Lower leg skin (tissue), 4 donors: ENCODE measurements around the gene CXCL8. TPM values are rescaled to one million over a fixed set of nuclear protein-coding genes. Genes with fewer than 3 reads are reported as not detected.
A peak's percentile ranks its signal among the peaks of the same experiment; 100 is the strongest.

Experiments used
- DNase-seq, 2 donors: peaks; one replicate each; pipeline ENCODE4 v3.0.0-alpha.2; 2019; ENCODE audit warnings: low spot score in 2 of 2
- H3K4me3 ChIP-seq: fragments of 200-600 bp; sonication (generic); 2 replicates; pipeline ENCODE4 v1.5.1; 2017; ENCODE audit warnings: mild to moderate bottlenecking, low read depth; ENCODE audit not compliant: poor library complexity, severe bottlenecking
- POLR2A ChIP-seq, 2 donors: fragments of 450-650 bp; IDR thresholded peaks; one replicate each; pipeline ENCODE4 v1.6.1; 2016 to 2017; ENCODE audit warnings: antibody characterized with exemption in 2 of 2, mild to moderate bottlenecking in 1 of 2, moderate library complexity in 1 of 2
- WGBS, 2 donors: methylation state at CpG; one replicate each; pipeline ENCODE4 v1.1.5; 2018; 5-methylcytosine and 5-hydroxymethylcytosine counted together
- intact Hi-C: fragments of 100-400 bp; cut with DNase I; formaldehyde crosslinking; loops from one replicate; pipeline ENCODE4 v1.15.0; 2023; ENCODE audit warnings: low total_unique reads
- total RNA-seq, 4 donors: library from RNA; depleted of rRNA; stranded (reverse); fragments of >200 nt; gene quantifications; one replicate each; pipeline ENCODE4 v1.1.0, GENCODE V29; 2016
- TF ChIP-seq, protein P1 (sequence below), 3 donors: fragments of 450-650 bp; IDR thresholded peaks; one replicate each; pipeline ENCODE4 v1.5.1; 2016; ENCODE audit warnings: antibody characterized with exemption in 3 of 3, mild to moderate bottlenecking in 3 of 3, moderate library complexity in 2 of 3

Gene CXCL8
- total RNA-seq, 4 donors from 2014 or later, result 0.86 to 1.2 TPM; not detected in 2

- no peak for DNase-seq
- TF ChIP-seq, protein P1, sequence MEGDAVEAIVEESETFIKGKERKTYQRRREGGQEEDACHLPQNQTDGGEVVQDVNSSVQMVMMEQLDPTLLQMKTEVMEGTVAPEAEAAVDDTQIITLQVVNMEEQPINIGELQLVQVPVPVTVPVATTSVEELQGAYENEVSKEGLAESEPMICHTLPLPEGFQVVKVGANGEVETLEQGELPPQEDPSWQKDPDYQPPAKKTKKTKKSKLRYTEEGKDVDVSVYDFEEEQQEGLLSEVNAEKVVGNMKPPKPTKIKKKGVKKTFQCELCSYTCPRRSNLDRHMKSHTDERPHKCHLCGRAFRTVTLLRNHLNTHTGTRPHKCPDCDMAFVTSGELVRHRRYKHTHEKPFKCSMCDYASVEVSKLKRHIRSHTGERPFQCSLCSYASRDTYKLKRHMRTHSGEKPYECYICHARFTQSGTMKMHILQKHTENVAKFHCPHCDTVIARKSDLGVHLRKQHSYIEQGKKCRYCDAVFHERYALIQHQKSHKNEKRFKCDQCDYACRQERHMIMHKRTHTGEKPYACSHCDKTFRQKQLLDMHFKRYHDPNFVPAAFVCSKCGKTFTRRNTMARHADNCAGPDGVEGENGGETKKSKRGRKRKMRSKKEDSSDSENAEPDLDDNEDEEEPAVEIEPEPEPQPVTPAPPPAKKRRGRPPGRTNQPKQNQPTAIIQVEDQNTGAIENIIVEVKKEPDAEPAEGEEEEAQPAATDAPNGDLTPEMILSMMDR (IDR thresholded peaks at IDR 0.05), result no peak
- TF ChIP-seq POLR2A (IDR thresholded peaks at IDR 0.05), result no peak
- no peak overlapping the region for H3K4me3 ChIP-seq
- 95 to 96% methylated on average over 4 of the region's 4 CpGs for WGBS, 2 donors
- intact Hi-C loops, result no loop called here
These were observed 14.9 kb upstream of the CXCL8 start for GRCh38 chr4:73725510-73725909.

DNA sequence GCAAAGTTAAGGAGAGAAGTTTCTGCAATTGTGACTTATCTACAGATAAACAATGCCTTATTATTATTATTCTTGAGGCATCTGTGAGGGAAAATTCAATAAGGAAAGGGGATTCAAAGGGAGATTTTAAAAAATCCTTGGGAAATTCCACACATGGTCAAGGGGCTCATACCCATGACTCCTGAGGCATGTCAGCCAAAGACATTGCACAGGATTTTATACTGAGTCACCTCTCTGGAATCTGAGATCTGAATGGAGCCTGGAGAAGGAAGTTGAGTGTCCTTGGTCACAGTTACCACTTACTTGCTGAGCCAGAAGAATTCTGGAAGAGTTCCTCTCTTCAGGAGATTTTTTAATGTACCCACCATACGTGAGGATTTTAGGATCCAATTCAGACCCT is 14.4 kb upstream of the CXCL8 start:
- WGBS, 2 donors, result 56 to 67% methylated on average over 1 of the region's 1 CpG
- no peak for DNase-seq
- no peak overlapping the region for H3K4me3 ChIP-seq
- intact Hi-C loops, result no loop called here
- TF ChIP-seq POLR2A (IDR thresholded peaks at IDR 0.05), result no peak
- TF ChIP-seq, protein P1 (IDR thresholded peaks at IDR 0.05), result no peak

- no peak overlapping the region for H3K4me3 ChIP-seq
- 73 to 75% methylated on average over 8 of the region's 8 CpGs for WGBS, 2 donors
- TF ChIP-seq POLR2A (IDR thresholded peaks at IDR 0.05), result no peak
- TF ChIP-seq, protein P1 (IDR thresholded peaks at IDR 0.05), result no peak
- intact Hi-C loops, result no loop called here
- no peak for DNase-seq
These were observed 12.7 kb upstream of the CXCL8 start for GRCh38 chr4:73727685-73728084.

DNA sequence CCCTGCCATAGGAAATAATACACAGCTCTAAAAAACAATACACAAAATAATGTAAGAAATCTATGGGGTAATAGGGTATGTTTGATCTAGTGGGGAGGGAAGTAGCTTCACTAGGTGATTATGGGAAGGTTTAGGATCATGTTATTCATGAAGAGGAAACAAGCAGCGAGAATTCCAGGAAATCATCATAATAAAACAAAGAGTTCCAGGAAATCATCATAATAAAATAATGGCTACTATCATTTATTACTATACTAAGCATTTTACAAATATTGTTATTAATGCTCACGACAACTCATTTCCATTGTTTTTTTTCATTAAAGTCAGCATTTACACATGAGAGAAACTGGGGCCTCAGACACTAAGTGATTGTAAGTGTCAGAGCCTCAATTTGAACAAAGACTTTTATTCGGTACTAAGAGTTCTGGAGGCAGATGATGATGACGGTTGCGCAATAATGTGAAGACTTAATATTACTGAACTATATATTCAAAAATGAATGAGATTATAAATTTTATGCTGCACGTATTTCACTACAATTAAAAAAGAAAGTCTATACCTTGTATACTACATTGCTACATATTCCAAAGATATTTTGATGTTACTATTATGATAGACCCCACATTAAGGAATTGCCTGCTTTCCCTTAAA is 12.2 kb upstream of the CXCL8 start:
- TF ChIP-seq, protein P1 (IDR thresholded peaks at IDR 0.05), result no peak
- no peak for TF ChIP-seq POLR2A (IDR thresholded peaks at IDR 0.05)
- intact Hi-C loops, result no loop called here
- WGBS, 2 donors, result 86 to 90% methylated on average over 6 of the region's 6 CpGs
- H3K4me3 ChIP-seq, result no peak overlapping the region
- DNase-seq, result no peak

DNA sequence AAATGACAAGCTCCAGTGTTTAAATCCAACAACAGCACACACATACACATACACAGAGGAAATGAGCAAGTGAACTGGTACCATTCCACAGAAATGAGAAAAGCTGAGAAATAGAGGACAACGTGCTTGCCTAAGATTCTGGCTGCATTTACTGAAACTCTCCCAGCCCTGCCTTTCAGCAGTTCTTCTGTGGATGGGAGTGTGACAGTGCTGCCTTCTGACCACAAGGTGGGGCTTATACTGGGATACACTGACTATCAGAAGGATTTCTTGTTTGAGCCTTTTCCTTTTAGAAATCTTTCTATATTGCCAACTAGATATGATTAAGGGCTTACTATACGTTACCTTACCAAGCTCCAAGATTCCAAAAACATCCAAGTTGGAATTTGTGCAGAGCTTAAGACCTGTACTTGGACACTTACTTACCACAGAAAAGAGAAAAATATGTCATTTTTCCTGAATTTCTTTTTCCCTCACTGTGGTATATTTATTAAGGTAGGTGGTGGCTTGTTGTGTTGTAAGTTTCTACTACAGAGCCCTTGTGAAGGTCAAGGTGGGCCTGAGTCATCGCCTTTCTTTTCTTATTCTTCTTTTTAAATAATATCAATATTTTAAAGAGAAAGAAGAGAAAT is 10.7 kb upstream of the CXCL8 start:
- 36 to 42% methylated on average over 3 of the region's 3 CpGs for WGBS, 2 donors
- intact Hi-C loops, result no loop called here
- peak; percentile 72 to 91 for DNase-seq
- no peak overlapping the region for H3K4me3 ChIP-seq
- TF ChIP-seq, protein P1 (IDR thresholded peaks at IDR 0.05), result no peak
- TF ChIP-seq POLR2A (IDR thresholded peaks at IDR 0.05), result no peak
